Fibroblast of villous mesenchyme (primary cell): ENCODE data around the gene CHPF2. TPM values are rescaled to one million over a fixed set of nuclear protein-coding genes. Genes with fewer than 3 reads are reported as not detected.

Experiments
- DNase-seq: peaks from one replicate; pipeline ENCODE4 v3.0.0-alpha.2; 2010; ENCODE audit warnings: low read depth
- H3K4me3 ChIP-seq: 2 replicates; pipeline ENCODE4 v1.5.1; 2011; ENCODE audit warnings: low read depth, mild to moderate bottlenecking, low read length
- total RNA-seq: library from RNA; depleted of rRNA; stranded (reverse); fragments of >200 nt; gene quantifications from 2 replicates; pipeline ENCODE4 v1.2.3, GENCODE V29; 2012
- TF ChIP-seq, protein P1 (sequence below): IDR thresholded peaks from 2 replicates; pipeline ENCODE4 v1.5.1; 2012; ENCODE audit warnings: low read depth, mild to moderate bottlenecking, low read length; ENCODE audit not compliant: insufficient read depth

Gene CHPF2
- total RNA-seq, 1 donor = 90.7 TPM

- peak overlapping the region; percentile 98 for H3K4me3 ChIP-seq
- TF ChIP-seq, protein P1, sequence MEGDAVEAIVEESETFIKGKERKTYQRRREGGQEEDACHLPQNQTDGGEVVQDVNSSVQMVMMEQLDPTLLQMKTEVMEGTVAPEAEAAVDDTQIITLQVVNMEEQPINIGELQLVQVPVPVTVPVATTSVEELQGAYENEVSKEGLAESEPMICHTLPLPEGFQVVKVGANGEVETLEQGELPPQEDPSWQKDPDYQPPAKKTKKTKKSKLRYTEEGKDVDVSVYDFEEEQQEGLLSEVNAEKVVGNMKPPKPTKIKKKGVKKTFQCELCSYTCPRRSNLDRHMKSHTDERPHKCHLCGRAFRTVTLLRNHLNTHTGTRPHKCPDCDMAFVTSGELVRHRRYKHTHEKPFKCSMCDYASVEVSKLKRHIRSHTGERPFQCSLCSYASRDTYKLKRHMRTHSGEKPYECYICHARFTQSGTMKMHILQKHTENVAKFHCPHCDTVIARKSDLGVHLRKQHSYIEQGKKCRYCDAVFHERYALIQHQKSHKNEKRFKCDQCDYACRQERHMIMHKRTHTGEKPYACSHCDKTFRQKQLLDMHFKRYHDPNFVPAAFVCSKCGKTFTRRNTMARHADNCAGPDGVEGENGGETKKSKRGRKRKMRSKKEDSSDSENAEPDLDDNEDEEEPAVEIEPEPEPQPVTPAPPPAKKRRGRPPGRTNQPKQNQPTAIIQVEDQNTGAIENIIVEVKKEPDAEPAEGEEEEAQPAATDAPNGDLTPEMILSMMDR = no peak
- no peak for DNase-seq
These were observed 1.5 kb downstream of the CHPF2 start for GRCh38 chr7:151233804-151234203.

GRCh38 chr7:151235091-151235787 lies 3.0 kb downstream of the CHPF2 start:
- H3K4me3 ChIP-seq = no peak overlapping the region
- DNase-seq = no peak
- TF ChIP-seq, protein P1 = no peak

DNA sequence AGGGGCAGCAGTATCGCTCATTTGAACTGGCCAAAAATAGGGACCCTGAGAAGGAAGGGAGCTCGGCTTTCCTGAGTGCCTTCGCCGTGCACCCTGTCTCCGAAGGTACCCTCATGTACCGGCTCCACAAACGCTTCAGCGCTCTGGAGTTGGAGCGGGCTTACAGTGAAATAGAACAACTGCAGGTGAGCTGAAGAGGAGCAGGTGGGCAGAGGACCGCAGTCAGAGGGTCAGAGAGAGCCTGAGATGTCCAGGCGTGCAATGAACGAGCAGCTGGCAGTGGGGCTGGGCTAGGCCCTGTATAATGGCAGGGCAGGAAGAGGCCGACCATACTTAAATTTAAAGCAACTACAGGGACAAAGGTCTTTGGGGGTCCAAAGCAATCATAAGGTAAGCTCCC lies 4.1 kb downstream of the CHPF2 start:
- TF ChIP-seq, protein P1 = no peak
- DNase-seq = no peak
- H3K4me3 ChIP-seq = no peak overlapping the region

DNA sequence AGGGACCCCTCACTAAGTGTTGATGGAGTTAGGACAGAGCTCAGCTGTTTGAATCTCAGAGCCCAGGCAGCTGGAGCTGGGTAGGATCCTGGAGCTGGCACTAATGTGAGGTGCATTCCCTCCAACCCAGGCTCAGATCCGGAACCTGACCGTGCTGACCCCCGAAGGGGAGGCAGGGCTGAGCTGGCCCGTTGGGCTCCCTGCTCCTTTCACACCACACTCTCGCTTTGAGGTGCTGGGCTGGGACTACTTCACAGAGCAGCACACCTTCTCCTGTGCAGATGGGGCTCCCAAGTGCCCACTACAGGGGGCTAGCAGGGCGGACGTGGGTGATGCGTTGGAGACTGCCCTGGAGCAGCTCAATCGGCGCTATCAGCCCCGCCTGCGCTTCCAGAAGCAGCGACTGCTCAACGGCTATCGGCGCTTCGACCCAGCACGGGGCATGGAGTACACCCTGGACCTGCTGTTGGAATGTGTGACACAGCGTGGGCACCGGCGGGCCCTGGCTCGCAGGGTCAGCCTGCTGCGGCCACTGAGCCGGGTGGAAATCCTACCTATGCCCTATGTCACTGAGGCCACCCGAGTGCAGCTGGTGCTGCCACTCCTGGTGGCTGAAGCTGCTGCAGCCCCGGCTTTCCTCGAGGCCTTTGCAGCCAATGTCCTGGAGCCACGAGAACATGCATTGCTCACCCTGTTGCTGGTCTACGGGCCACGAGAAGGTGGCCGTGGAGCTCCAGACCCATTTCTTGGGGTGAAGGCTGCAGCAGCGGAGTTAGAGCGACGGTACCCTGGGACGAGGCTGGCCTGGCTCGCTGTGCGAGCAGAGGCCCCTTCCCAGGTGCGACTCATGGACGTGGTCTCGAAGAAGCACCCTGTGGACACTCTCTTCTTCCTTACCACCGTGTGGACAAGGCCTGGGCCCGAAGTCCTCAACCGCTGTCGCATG lies 5.2 kb downstream of the CHPF2 start:
- no peak overlapping the region for H3K4me3 ChIP-seq
- DNase-seq = no peak
- TF ChIP-seq, protein P1 = no peak

GRCh38 chr7:151238190-151238810 lies 6.0 kb downstream of the CHPF2 start:
- no peak for DNase-seq
- TF ChIP-seq, protein P1 = no peak

DNA sequence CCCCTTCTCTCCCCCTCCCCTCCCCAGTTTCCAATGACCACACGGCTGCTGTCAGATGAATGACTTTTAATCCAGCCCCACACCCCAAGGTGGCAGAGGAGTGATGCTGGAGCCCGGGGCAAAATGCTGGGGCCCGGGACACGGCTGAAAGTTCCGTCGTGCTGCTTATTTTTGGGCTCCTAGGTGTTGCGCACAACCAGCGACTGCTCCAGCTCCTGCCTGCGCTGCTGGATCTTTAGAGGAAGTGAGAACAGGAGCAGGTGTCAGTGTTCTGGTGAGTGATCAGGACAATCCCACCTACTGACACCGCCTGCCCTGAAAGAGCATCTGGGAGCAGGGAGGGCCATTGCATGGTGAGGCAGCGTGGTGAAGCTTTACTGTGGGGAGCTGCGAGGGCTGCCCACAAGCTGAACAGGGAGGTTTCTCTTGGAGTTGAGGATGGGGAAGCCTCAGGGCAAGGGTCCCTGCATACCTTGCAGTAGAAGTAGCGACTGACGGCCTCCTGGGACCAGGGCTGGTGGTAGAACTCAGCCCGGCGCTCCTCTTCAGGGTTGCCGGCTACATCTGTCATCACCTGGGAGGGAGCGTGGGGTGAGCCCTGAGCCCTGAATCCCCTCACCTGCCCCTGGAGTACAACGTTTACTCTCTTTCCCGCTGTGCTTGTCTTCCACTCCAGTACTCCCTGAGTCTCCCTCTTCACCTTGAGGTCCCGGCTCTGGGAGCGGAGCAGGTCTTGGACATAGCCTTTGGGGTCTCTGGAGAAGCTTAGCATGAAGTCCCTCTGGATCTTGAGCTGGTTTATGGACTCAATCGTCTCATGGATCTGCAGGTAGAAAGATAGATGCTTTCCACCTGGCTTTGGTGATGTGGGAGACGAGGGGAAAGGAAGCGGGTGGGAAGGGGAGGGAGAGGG lies 6.9 kb downstream of the CHPF2 start:
- TF ChIP-seq, protein P1 = no peak
- no peak for DNase-seq
- H3K4me3 ChIP-seq = no peak overlapping the region

More at GRCh38 chr7:151238190-151238810, 6.0 kb downstream of the CHPF2 start:
- no peak overlapping the region for H3K4me3 ChIP-seq
